ENCODE measurements around the gene SSX2IP. TPM values are rescaled to one million over a fixed set of nuclear protein-coding genes. Genes with fewer than 3 reads are reported as not detected.
A peak's percentile ranks its signal among the peaks of the same experiment; 100 is the strongest.

The SSX2IP gene
- total and polyA plus RNA-seq, 9 of the 15 experiments (the other 6 are each of a cell fraction or from before 2014, with no cell fraction given), result 20.6 to 96.7 (median 61.7) TPM

DNA sequence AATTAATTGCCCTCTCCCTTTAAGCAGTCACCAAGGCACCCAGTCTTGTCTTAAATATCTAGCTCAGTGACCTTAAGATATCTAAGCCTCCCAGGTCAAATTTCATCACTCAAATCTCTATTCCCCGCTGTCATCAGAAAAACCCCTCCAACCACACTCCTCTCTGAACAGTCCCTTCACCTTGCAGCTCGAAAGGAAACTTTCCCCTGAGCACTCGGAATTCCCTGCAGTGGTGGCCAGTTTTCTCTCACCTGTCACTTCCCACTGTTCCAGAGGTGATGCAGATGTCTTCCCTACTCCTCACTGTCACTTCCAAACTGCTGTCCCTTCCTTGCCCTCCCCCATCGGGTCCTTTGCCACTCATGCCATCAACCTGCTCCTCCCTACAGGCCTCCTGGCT, 15.3 kb upstream of the SSX2IP start (continued):
- TF ChIP-seq ZNF184 (CRISPR knock-in tag; IDR thresholded peaks at IDR 0.05) (no peak), PHF20 (IDR thresholded peaks at IDR 0.05; ENCODE audit: partially characterized antibody) (no peak)

GRCh38 chr1:84704872-84705417, 14.7 kb upstream of the SSX2IP start:
- ChIA-PET CTCF (ENCODE audit: low intra/inter-chr PET ratio) (no interaction called here), POLR2A (interaction anchor here (0.6 to 2.1 kb wide), 4 partner anchors 9 to 19 kb away, joined by 3 to 7 read pairs (median 4); no protein-coding TSS in a partner anchor)
- Histone ChIP-seq H3K9ac (ENCODE audit: insufficient read depth in 1 of 2, low read depth in 2 of 2, low read length in 2 of 2) (no peak overlapping the region), H3K36me3 (ENCODE audit: control insufficient read depth, insufficient read depth, low read length) (no peaks in the 10 kb centered on the region), H2AFZ (ENCODE audit: low read depth, low read length) (peak overlapping the region; percentile 53), H3K4me3 (no peak overlapping the region), H3K79me2 (ENCODE audit: control insufficient read depth, insufficient read depth, low read length) (no peaks in the 10 kb centered on the region), H3K9me3 (replicated peaks; ENCODE audit: control insufficient read depth, insufficient read depth, low read depth, low read length) (no peaks in the 10 kb centered on the region), H3K9me1 (ENCODE audit: control insufficient read depth, insufficient read depth, low read length) (no peaks in the 10 kb centered on the region), H3K27me3 (ENCODE audit: control insufficient read depth in 2 of 2, insufficient read depth in 2 of 2, low read length in 2 of 2) (no peaks in the 10 kb centered on the region), H3K4me2 (ENCODE audit: insufficient read depth, low read length) (no peak overlapping the region), H3K27ac (ENCODE audit: extremely low read depth, low read depth, low read length) (no peak overlapping the region), H4K20me1 (replicated peaks; ENCODE audit: control insufficient read depth, insufficient read depth, low read length) (no peaks in the 10 kb centered on the region), H3K4me1 (replicated peaks in 1 of 2; ENCODE audit: control insufficient read depth in 2 of 2, insufficient read depth in 2 of 2, low read length in 2 of 2) (peaks cover 4 to 22% of the 10 kb centered on the region in 2 experiments; a peak in 3 of 5 replicates)
- FAIRE-seq (peak; percentile 80), ATAC-seq (peak; percentile 65), DNase-seq (ENCODE audit: extremely low read depth in 1 of 4, low spot score in 3 of 4) (peak in 1 of 4 experiments; percentile 23)
- in situ Hi-C loops (cut with MboI) (no loop called here), intact Hi-C loops (cut with micrococcal nuclease) (no loop called here)
- TF ChIP-seq RFX7 (CRISPR knock-in tag; IDR thresholded peaks at IDR 0.05) (no peak), SPI1 (IDR thresholded peaks at IDR 0.05; ENCODE audit: borderline replicate concordance, low read depth, low read length) (peak; percentile 61; the same call in 1 of the 2 replicates)
- no TSS peak for BruUV-seq (replicated peaks)
- WGBS (ENCODE audit: insufficient coverage, low coverage, missing lambda C conversion rate), result 34% methylated on average over 3 of the region's 3 CpGs

GRCh38 chr1:84703431-84703830, 13.2 kb upstream of the SSX2IP start:
- FAIRE-seq, result no peak
- 25% methylated on average over 2 of the region's 2 CpGs for WGBS (ENCODE audit: insufficient coverage, low coverage, missing lambda C conversion rate)

More at GRCh38 chr1:84703431-84703830, 13.2 kb upstream of the SSX2IP start:
- BruUV-seq (replicated peaks), result no TSS peak
- Histone ChIP-seq H3K9me1 (ENCODE audit: control insufficient read depth, insufficient read depth, low read length) (no peaks in the 10 kb centered on the region), H3K9ac (ENCODE audit: insufficient read depth in 1 of 2, low read depth in 2 of 2, low read length in 2 of 2) (no peak overlapping the region), H3K79me2 (ENCODE audit: control insufficient read depth, insufficient read depth, low read length) (no peaks in the 10 kb centered on the region), H3K4me3 (no peak overlapping the region), H2AFZ (ENCODE audit: low read depth, low read length) (no peak overlapping the region), H3K9me3 (replicated peaks; ENCODE audit: control insufficient read depth, insufficient read depth, low read depth, low read length) (no peaks in the 10 kb centered on the region), H3K4me1 (replicated peaks in 1 of 2; ENCODE audit: control insufficient read depth in 2 of 2, insufficient read depth in 2 of 2, low read length in 2 of 2) (peaks cover 13 to 26% of the 10 kb centered on the region in 2 experiments; a peak in 4 of 5 replicates), H4K20me1 (replicated peaks; ENCODE audit: control insufficient read depth, insufficient read depth, low read length) (no peaks in the 10 kb centered on the region), H3K27ac (ENCODE audit: extremely low read depth, low read depth, low read length) (no peak overlapping the region), H3K4me2 (ENCODE audit: insufficient read depth, low read length) (no peak overlapping the region), H3K27me3 (ENCODE audit: control insufficient read depth in 2 of 2, insufficient read depth in 2 of 2, low read length in 2 of 2) (no peaks in the 10 kb centered on the region), H3K36me3 (ENCODE audit: control insufficient read depth, insufficient read depth, low read length) (no peaks in the 10 kb centered on the region)
- TF ChIP-seq ZNF507 (tag; conservative IDR thresholded peaks at IDR 0.05) (no peak), HNRNPL (IDR thresholded peaks at IDR 0.05; ENCODE audit: low read depth, low read length) (no peak), ZFP36 (IDR thresholded peaks at IDR 0.05; ENCODE audit: low read depth, low read length, partially characterized antibody) (no peak), DDX20 (tag; IDR thresholded peaks at IDR 0.05; ENCODE audit: low read depth) (no peak), ILK (tag; IDR thresholded peaks at IDR 0.05; ENCODE audit: borderline replicate concordance, low read depth) (no peak)
- TF ChIP-seq, protein P1, sequence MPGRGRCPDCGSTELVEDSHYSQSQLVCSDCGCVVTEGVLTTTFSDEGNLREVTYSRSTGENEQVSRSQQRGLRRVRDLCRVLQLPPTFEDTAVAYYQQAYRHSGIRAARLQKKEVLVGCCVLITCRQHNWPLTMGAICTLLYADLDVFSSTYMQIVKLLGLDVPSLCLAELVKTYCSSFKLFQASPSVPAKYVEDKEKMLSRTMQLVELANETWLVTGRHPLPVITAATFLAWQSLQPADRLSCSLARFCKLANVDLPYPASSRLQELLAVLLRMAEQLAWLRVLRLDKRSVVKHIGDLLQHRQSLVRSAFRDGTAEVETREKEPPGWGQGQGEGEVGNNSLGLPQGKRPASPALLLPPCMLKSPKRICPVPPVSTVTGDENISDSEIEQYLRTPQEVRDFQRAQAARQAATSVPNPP (IDR thresholded peaks at IDR 0.05; ENCODE audit: borderline replicate concordance, insufficient read depth, insufficient read length), result no peak
- in situ Hi-C loops (cut with MboI) (no loop called here), intact Hi-C loops (cut with micrococcal nuclease) (no loop called here)
- DNase-seq (ENCODE audit: extremely low read depth in 1 of 4, low spot score in 3 of 4), result no peak
- ChIA-PET CTCF (ENCODE audit: low intra/inter-chr PET ratio) (no interaction called here), POLR2A (interaction anchor here (1.1 kb wide), 1 partner anchor 12 kb away, joined by 3 read pairs; no protein-coding TSS in a partner anchor)
- ATAC-seq, result no peak

Data from K562 (cell line).